ENCODE results near the gene ULBP1.
"Not testable (repeated sequence)": the region's sequence is repeated elsewhere in the genome, so short reads cannot be mapped to it uniquely, and the experiment has no call there.

DNA sequence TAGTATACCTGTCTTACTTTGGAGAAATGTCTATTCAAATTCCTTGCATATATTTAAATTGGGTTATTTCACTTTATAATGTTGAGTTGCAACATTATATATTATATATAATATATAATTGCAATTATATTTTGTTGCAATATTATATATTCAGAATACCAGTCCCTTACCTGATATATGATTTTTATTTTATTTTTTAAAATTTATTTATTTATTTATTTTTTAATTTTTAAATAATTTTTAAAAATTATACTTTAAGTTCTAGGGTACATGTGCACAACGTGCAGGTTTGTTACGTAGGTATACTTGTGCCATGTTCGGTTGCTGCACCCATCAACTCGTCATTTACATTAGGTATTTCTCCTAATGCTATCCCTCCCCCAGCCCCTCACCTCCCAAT is 36.7 kb upstream of the ULBP1 start:
- TF ChIP-seq, protein P1, sequence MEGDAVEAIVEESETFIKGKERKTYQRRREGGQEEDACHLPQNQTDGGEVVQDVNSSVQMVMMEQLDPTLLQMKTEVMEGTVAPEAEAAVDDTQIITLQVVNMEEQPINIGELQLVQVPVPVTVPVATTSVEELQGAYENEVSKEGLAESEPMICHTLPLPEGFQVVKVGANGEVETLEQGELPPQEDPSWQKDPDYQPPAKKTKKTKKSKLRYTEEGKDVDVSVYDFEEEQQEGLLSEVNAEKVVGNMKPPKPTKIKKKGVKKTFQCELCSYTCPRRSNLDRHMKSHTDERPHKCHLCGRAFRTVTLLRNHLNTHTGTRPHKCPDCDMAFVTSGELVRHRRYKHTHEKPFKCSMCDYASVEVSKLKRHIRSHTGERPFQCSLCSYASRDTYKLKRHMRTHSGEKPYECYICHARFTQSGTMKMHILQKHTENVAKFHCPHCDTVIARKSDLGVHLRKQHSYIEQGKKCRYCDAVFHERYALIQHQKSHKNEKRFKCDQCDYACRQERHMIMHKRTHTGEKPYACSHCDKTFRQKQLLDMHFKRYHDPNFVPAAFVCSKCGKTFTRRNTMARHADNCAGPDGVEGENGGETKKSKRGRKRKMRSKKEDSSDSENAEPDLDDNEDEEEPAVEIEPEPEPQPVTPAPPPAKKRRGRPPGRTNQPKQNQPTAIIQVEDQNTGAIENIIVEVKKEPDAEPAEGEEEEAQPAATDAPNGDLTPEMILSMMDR (IDR thresholded peaks at IDR 0.05) = not testable (repeated sequence)
- not testable (repeated sequence) for TF ChIP-seq POLR2A (IDR thresholded peaks at IDR 0.05)
